A673 (cell line): ENCODE data around the gene COL4A2. TPM values are rescaled to one million over a fixed set of nuclear protein-coding genes. Genes with fewer than 3 reads are reported as not detected.

Experiments
- BruUV-seq: library from RNA; stranded (reverse); fragments of 400-500 nt; replicated peaks from 2 replicates; lab custom pipeline; 2021; lab: Mats Ljungman, UMichigan
- CTCF ChIA-PET: fragments of 300-600 bp; sonication (Branson Sonifier 250); formaldehyde crosslinking; loops from one replicate; lab custom pipeline; 2022; ENCODE audit warnings: antibody characterized with exemption; lab: Charles Lee
- POLR2A ChIA-PET: fragments of 300-600 bp; sonication (Branson Sonifier 250); formaldehyde crosslinking; loops from one replicate; lab custom pipeline; 2022; ENCODE audit warnings: antibody characterized with exemption; ENCODE audit not compliant: low non-redundant PET; lab: Charles Lee
- DNase-seq: peaks from one replicate; pipeline ENCODE4 v3.0.0-alpha.2; 2015; ENCODE audit warnings: low spot score
- H3K27ac ChIP-seq: fragments of 200-600 bp; sonication (generic); 2 replicates; pipeline ENCODE4 v1.5.1; 2016; ENCODE audit warnings: mixed run types, low read depth, mild to moderate bottlenecking, mixed read lengths, antibody characterized with exemption, low read length; ENCODE audit not compliant: poor library complexity, severe bottlenecking
- H3K27me3 ChIP-seq: fragments of 200-600 bp; sonication (generic); replicated peaks from 2 replicates; pipeline ENCODE4 v1.6.1; 2017; ENCODE audit warnings: mixed run types, low read depth, mild to moderate bottlenecking, mixed read lengths, antibody characterized with exemption, low read length; ENCODE audit not compliant: insufficient read depth, poor library complexity
- H3K36me3 ChIP-seq: fragments of 200-600 bp; sonication (generic); 2 replicates; pipeline ENCODE4 v1.6.1; 2016; ENCODE audit warnings: mixed run types, mild to moderate bottlenecking, mixed read lengths, antibody characterized with exemption, low read length; ENCODE audit not compliant: insufficient read depth, poor library complexity, severe bottlenecking
- H3K4me1 ChIP-seq: fragments of 200-600 bp; sonication (generic); 2 replicates; pipeline ENCODE4 v1.6.1; 2017; ENCODE audit warnings: mixed run types, mild to moderate bottlenecking, mixed read lengths, antibody characterized with exemption, low read length; ENCODE audit not compliant: insufficient read depth, poor library complexity, severe bottlenecking
- H3K4me3 ChIP-seq: fragments of 200-600 bp; sonication (generic); 2 replicates; pipeline ENCODE4 v1.5.1; 2016; ENCODE audit warnings: low read depth, mixed run types, mild to moderate bottlenecking, mixed read lengths, low read length; ENCODE audit not compliant: poor library complexity, severe bottlenecking
- H3K9me3 ChIP-seq: fragments of 200-600 bp; sonication (generic); 2 replicates; pipeline ENCODE4 v1.6.1; 2016; ENCODE audit warnings: mixed run types, low read depth, mild to moderate bottlenecking, mixed read lengths, antibody characterized with exemption, low read length; ENCODE audit not compliant: poor library complexity, severe bottlenecking
- CTCF ChIP-seq: fragments of 300-800, 200-600 bp; sonication (generic); conservative IDR thresholded peaks from 2 replicates; pipeline ENCODE4 v1.5.1; 2017; ENCODE audit warnings: low read depth, mild to moderate bottlenecking, antibody characterized with exemption, low read length, moderate library complexity, mixed read lengths
- EZH2 ChIP-seq: fragments of 200-600 bp; sonication (generic); IDR thresholded peaks from 2 replicates; pipeline ENCODE4 v1.6.1; 2017; ENCODE audit warnings: borderline replicate concordance, low read depth, mild to moderate bottlenecking, mixed read lengths, antibody characterized with exemption, low read length; ENCODE audit not compliant: poor library complexity, severe bottlenecking
- intact Hi-C: fragments of 100-400 bp; cut with micrococcal nuclease; formaldehyde crosslinking; loops from one replicate; pipeline ENCODE4 v1.10.0; 2022; ENCODE audit not compliant: unreplicated experiment
- total RNA-seq: library from RNA; stranded (reverse); gene quantifications from 2 replicates; pipeline ENCODE4 v1.2.3, GENCODE V29; 2021

The COL4A2 gene
- total RNA-seq, 1 experiment from 2014 or later, result 184 TPM

- Histone ChIP-seq H3K27ac (no peak overlapping the region), H3K4me1 (peaks cover 16% of the 10 kb centered on the region), H3K4me3 (no peak overlapping the region), H3K27me3 (no peaks in the 10 kb centered on the region), H3K9me3 (no peaks in the 10 kb centered on the region), H3K36me3 (no peaks in the 10 kb centered on the region)
- no TSS peak for BruUV-seq
- CTCF ChIA-PET, result interaction anchor here (0.7 kb wide), 1 partner anchor 194 kb away, joined by 3 read pairs; no protein-coding TSS in a partner anchor
- DNase-seq, result no peak
- POLR2A ChIA-PET, result no interaction called here
- no peak for TF ChIP-seq CTCF
- TF ChIP-seq EZH2, result no peak
- intact Hi-C loops, result loop anchor here (5.0 kb wide), 1 partner anchor 94 kb away; no protein-coding TSS in a partner anchor
Measured at GRCh38 chr13:110416131-110417025, 109.3 kb downstream of the COL4A2 start.

GRCh38 chr13:110418944-110419343 is 111.9 kb downstream of the COL4A2 start:
- Histone ChIP-seq H3K27me3 (no peaks in the 10 kb centered on the region), H3K27ac (no peak overlapping the region), H3K4me3 (no peak overlapping the region), H3K36me3 (no peaks in the 10 kb centered on the region), H3K4me1 (no peaks in the 10 kb centered on the region), H3K9me3 (no peaks in the 10 kb centered on the region)
- intact Hi-C loops, result loop anchor here (5.0 kb wide), 1 partner anchor 97 kb away; no protein-coding TSS in a partner anchor
- no peak for DNase-seq
- TF ChIP-seq CTCF (no peak), EZH2 (no peak)
- ChIA-PET CTCF (no interaction called here), POLR2A (no interaction called here)
- BruUV-seq, result no TSS peak

- no peak for DNase-seq
- H3K36me3 ChIP-seq, result no peaks in the 10 kb centered on the region
- ChIA-PET POLR2A (no interaction called here), CTCF (no interaction called here)
- no peaks in the 10 kb centered on the region for H3K27me3 ChIP-seq
- no peaks in the 10 kb centered on the region for H3K4me1 ChIP-seq
- no peaks in the 10 kb centered on the region for H3K9me3 ChIP-seq
- H3K27ac ChIP-seq, result no peak overlapping the region
- TF ChIP-seq EZH2, result no peak
- TF ChIP-seq CTCF, result no peak
- H3K4me3 ChIP-seq, result no peak overlapping the region
- BruUV-seq, result no TSS peak
- intact Hi-C loops, result loop anchor here (5.0 kb wide), 1 partner anchor 97 kb away; no protein-coding TSS in a partner anchor
Measured at GRCh38 chr13:110419381-110419791, 112.3 kb downstream of the COL4A2 start.
